GM12878 (cell line): ENCODE results near the gene QPCT. TPM values are rescaled to one million over a fixed set of nuclear protein-coding genes. Genes with fewer than 3 reads are reported as not detected.

Experiments
- ASH2L ChIP-seq: fragments of 300-600, 200-600 bp; sonication (generic); IDR thresholded peaks from 2 replicates; pipeline ENCODE4 v1.6.1; 2017; ENCODE audit warnings: low read depth, mild to moderate bottlenecking, borderline replicate concordance
- ATF7 ChIP-seq: fragments of 450-650 bp; IDR thresholded peaks from 2 replicates; pipeline ENCODE4 v1.6.1; 2016; ENCODE audit warnings: low read depth, mild to moderate bottlenecking
- BRCA1 ChIP-seq: IDR thresholded peaks from 2 replicates; pipeline ENCODE4 v1.6.1; 2011; ENCODE audit warnings: low read depth, low read length, improper control_type of control experiment
- CEBPB ChIP-seq, 2 experiments: fragments of 150-350 bp in 1 of 2; IDR thresholded peaks; 2 replicates each; pipeline ENCODE4 v1.6.1; 2012 to 2014; ENCODE audit warnings: low read depth in 2 of 2, low read length in 2 of 2, borderline replicate concordance in 1 of 2, inconsistent platforms in 1 of 2
- CREB1 ChIP-seq: IDR thresholded peaks from 2 replicates; pipeline ENCODE4 v1.6.1; 2012; ENCODE audit warnings: low read depth, mild to moderate bottlenecking, inconsistent platforms
- FOXK2 ChIP-seq: fragments of 450-650 bp; IDR thresholded peaks from 2 replicates; pipeline ENCODE4 v1.6.1; 2017; ENCODE audit warnings: mild to moderate bottlenecking, moderate library complexity
- KDM1A ChIP-seq: fragments of 200-600 bp; sonication (generic); IDR thresholded peaks from 2 replicates; pipeline ENCODE4 v1.6.1; 2016; ENCODE audit warnings: borderline replicate concordance
- MTA3 ChIP-seq: IDR thresholded peaks from 2 replicates; pipeline ENCODE4 v1.6.1; 2012; ENCODE audit warnings: low read length, inconsistent platforms, borderline replicate concordance
- NFYA ChIP-seq: IDR thresholded peaks from 2 replicates; pipeline ENCODE4 v1.6.1; 2011; ENCODE audit warnings: low read depth, mild to moderate bottlenecking, low read length, improper control_type of control experiment, borderline replicate concordance
- NR2C1 ChIP-seq: fragments of 450-650 bp; IDR thresholded peaks from 2 replicates; pipeline ENCODE4 v1.6.1; 2017; ENCODE audit warnings: antibody characterized with exemption, mild to moderate bottlenecking, moderate library complexity
- NR2F1 ChIP-seq: fragments of 450-650 bp; conservative IDR thresholded peaks from 2 replicates; pipeline ENCODE4 v1.6.1; 2017; ENCODE audit warnings: mild to moderate bottlenecking
- POU2F2 ChIP-seq: IDR thresholded peaks from 3 replicates; pipeline ENCODE4 v1.6.1; 2011; ENCODE audit warnings: low read depth, mild to moderate bottlenecking, low read length, borderline replicate concordance
- RELA ChIP-seq: fragments of 450-650 bp; IDR thresholded peaks from 2 replicates; pipeline ENCODE4 v1.8.0; 2014; ENCODE audit warnings: borderline replicate concordance; ENCODE audit not compliant: partially characterized antibody
- STAT1 ChIP-seq: fragments of 450-650 bp; conservative IDR thresholded peaks from 2 replicates; pipeline ENCODE4 v1.6.1; 2014; ENCODE audit warnings: antibody characterized with exemption, mild to moderate bottlenecking
- YY1 ChIP-seq: IDR thresholded peaks from 2 replicates; pipeline ENCODE4 v1.6.1; 2011; ENCODE audit warnings: low read depth, mild to moderate bottlenecking, low read length
- ZSCAN29 ChIP-seq: fragments of 450-650 bp; IDR thresholded peaks from 2 replicates; pipeline ENCODE4 v1.6.1; 2017; ENCODE audit warnings: mild to moderate bottlenecking, moderate library complexity
- polyA plus RNA-seq, 11 experiments: library from polyadenylated mRNA; depleted of rRNA in 4 of 11; unstranded in 6 of 11; stranded (reverse) in 5 of 11; fragments of >200 nt; fragmentation: Nextera tagmentation in 4 of 11; fragmentation: Illumina TruSeq in 1 of 11; extraction: Ambion mirVana in 4 of 11; extraction: Trizol in 1 of 11; gene quantifications; 1 replicate in 1 of 11; 2 replicates in 10 of 11; pipeline versions ENCODE4 v1.2.1 to v1.2.3, GENCODE V29; 2011 to 2016; ENCODE audit warnings: inconsistent platforms in 2 of 11, missing spikeins in 2 of 11, low read depth in 1 of 11
- total RNA-seq, 4 experiments: library from RNA; depleted of rRNA in 3 of 4; stranded (reverse); fragments of >200 nt in 3 of 4; fragmentation: Illumina TruSeq in 1 of 4; extraction: Trizol in 1 of 4; gene quantifications; 2 replicates each; pipeline versions ENCODE4 v1.2.1 to v1.2.3, GENCODE V29; 2013 to 2021
- TF ChIP-seq, protein P1 (sequence below): fragments of 150-350 bp; IDR thresholded peaks from 2 replicates; pipeline ENCODE4 v1.6.1; 2016; ENCODE audit warnings: low read depth, low read length
- TF ChIP-seq, protein P2 (sequence below): fragments of 450-650 bp; IDR thresholded peaks from 2 replicates; pipeline ENCODE4 v1.6.1; 2017; ENCODE audit warnings: low read depth, mild to moderate bottlenecking, moderate library complexity
- TF ChIP-seq, protein P3 (sequence below): fragments of 450-650 bp; IDR thresholded peaks from 2 replicates; pipeline ENCODE4 v1.6.1; 2016; ENCODE audit warnings: mild to moderate bottlenecking
- TF ChIP-seq, protein P4 (sequence below): IDR thresholded peaks from 2 replicates; pipeline ENCODE4 v1.6.1; 2012; ENCODE audit warnings: low read depth, low read length, improper control_type of control experiment
- TF ChIP-seq, protein P5 (sequence below): fragments of 450-650 bp; conservative IDR thresholded peaks from 2 replicates; pipeline ENCODE4 v1.6.1; 2017; ENCODE audit warnings: mild to moderate bottlenecking, moderate library complexity

The QPCT gene
- total and polyA plus RNA-seq, 10 of the 15 experiments (the other 5 are each of a cell fraction or from before 2014, with no cell fraction given) = 0.14 to 0.86 (median 0.18) TPM; not detected in 1

DNA sequence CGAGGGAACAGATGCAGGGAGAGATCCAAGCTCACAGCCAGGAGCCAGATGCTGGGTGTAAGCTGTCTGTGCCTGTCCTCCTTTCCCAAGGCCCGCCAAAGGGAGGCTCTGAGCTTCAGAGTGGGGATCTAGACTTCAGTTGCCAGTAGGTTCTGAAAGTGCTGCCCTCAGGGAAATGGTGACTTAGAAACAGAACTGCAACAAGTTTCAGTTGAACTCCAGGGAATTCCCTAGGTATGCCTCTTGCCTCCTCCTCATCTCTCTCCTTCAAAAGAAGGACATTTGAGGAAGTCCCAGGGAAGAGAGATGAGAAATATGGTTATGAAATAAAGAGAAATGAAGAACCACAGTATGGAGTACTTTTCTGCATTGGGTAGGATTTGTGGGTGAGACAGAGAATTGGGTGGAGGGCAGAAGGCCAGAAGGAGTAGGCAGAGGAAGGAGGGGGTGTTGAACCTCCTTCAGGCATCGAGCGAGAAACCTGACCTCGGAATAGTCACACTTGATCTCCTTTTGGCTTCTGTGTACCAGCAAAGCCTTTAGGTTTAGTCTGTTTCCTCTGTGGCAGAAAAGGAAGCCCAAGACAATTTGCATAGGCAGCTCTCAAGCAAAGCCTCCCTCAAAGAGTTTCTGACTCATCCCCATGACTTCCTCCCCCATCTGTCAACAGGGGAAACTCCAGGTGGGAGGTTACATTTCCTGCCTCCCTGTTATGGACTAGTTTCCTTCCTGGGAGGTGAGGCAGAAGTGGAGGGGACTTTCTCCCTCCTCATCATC lies 45.7 kb downstream of the QPCT start (continued):
- TF ChIP-seq, protein P1, sequence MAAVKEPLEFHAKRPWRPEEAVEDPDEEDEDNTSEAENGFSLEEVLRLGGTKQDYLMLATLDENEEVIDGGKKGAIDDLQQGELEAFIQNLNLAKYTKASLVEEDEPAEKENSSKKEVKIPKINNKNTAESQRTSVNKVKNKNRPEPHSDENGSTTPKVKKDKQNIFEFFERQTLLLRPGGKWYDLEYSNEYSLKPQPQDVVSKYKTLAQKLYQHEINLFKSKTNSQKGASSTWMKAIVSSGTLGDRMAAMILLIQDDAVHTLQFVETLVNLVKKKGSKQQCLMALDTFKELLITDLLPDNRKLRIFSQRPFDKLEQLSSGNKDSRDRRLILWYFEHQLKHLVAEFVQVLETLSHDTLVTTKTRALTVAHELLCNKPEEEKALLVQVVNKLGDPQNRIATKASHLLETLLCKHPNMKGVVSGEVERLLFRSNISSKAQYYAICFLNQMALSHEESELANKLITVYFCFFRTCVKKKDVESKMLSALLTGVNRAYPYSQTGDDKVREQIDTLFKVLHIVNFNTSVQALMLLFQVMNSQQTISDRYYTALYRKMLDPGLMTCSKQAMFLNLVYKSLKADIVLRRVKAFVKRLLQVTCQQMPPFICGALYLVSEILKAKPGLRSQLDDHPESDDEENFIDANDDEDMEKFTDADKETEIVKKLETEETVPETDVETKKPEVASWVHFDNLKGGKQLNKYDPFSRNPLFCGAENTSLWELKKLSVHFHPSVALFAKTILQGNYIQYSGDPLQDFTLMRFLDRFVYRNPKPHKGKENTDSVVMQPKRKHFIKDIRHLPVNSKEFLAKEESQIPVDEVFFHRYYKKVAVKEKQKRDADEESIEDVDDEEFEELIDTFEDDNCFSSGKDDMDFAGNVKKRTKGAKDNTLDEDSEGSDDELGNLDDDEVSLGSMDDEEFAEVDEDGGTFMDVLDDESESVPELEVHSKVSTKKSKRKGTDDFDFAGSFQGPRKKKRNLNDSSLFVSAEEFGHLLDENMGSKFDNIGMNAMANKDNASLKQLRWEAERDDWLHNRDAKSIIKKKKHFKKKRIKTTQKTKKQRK = no peak
- TF ChIP-seq RELA = peak; percentile 91
- 0 out of 2 replicates have a peak, but pooled peaks have one; percentile 36 for TF ChIP-seq YY1
- no peak for TF ChIP-seq NR2C1
- peak; percentile 93 for TF ChIP-seq MTA3
- peak; percentile 52 for TF ChIP-seq FOXK2
- TF ChIP-seq NR2F1 = peak; percentile 77
- TF ChIP-seq, protein P2, sequence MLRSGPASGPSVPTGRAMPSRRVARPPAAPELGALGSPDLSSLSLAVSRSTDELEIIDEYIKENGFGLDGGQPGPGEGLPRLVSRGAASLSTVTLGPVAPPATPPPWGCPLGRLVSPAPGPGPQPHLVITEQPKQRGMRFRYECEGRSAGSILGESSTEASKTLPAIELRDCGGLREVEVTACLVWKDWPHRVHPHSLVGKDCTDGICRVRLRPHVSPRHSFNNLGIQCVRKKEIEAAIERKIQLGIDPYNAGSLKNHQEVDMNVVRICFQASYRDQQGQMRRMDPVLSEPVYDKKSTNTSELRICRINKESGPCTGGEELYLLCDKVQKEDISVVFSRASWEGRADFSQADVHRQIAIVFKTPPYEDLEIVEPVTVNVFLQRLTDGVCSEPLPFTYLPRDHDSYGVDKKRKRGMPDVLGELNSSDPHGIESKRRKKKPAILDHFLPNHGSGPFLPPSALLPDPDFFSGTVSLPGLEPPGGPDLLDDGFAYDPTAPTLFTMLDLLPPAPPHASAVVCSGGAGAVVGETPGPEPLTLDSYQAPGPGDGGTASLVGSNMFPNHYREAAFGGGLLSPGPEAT = peak; percentile 91
- no peak for TF ChIP-seq KDM1A
- TF ChIP-seq CREB1 = no peak; the same call in 1 of the 2 replicates
- TF ChIP-seq BRCA1 = no peak
- no peak for TF ChIP-seq ASH2L
- TF ChIP-seq CEBPB (IDR thresholded peaks at IDR 0.05; ENCODE audit: borderline replicate concordance in 1 of 2, low read depth in 2 of 2, low read length in 2 of 2) = peak in 1 of 2 experiments; percentile 87; a peak in 2 of 4 replicates
- TF ChIP-seq, protein P3, sequence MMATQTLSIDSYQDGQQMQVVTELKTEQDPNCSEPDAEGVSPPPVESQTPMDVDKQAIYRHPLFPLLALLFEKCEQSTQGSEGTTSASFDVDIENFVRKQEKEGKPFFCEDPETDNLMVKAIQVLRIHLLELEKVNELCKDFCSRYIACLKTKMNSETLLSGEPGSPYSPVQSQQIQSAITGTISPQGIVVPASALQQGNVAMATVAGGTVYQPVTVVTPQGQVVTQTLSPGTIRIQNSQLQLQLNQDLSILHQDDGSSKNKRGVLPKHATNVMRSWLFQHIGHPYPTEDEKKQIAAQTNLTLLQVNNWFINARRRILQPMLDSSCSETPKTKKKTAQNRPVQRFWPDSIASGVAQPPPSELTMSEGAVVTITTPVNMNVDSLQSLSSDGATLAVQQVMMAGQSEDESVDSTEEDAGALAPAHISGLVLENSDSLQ = no peak; the same call in 1 of the 2 replicates
- TF ChIP-seq NFYA = no peak
- TF ChIP-seq ATF7 = peak; percentile 64
- TF ChIP-seq ZSCAN29 = 0 out of 2 replicates have a peak, but pooled peaks have one; percentile 12
- TF ChIP-seq, protein P4, sequence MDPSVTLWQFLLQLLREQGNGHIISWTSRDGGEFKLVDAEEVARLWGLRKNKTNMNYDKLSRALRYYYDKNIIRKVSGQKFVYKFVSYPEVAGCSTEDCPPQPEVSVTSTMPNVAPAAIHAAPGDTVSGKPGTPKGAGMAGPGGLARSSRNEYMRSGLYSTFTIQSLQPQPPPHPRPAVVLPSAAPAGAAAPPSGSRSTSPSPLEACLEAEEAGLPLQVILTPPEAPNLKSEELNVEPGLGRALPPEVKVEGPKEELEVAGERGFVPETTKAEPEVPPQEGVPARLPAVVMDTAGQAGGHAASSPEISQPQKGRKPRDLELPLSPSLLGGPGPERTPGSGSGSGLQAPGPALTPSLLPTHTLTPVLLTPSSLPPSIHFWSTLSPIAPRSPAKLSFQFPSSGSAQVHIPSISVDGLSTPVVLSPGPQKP = peak; percentile 40; the same call in 1 of the 2 replicates
- TF ChIP-seq, protein P5, sequence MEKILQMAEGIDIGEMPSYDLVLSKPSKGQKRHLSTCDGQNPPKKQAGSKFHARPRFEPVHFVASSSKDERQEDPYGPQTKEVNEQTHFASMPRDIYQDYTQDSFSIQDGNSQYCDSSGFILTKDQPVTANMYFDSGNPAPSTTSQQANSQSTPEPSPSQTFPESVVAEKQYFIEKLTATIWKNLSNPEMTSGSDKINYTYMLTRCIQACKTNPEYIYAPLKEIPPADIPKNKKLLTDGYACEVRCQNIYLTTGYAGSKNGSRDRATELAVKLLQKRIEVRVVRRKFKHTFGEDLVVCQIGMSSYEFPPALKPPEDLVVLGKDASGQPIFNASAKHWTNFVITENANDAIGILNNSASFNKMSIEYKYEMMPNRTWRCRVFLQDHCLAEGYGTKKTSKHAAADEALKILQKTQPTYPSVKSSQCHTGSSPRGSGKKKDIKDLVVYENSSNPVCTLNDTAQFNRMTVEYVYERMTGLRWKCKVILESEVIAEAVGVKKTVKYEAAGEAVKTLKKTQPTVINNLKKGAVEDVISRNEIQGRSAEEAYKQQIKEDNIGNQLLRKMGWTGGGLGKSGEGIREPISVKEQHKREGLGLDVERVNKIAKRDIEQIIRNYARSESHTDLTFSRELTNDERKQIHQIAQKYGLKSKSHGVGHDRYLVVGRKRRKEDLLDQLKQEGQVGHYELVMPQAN = no peak
- TF ChIP-seq POU2F2 = peak; percentile 100
- TF ChIP-seq STAT1 = 0 out of 2 replicates have a peak, but pooled peaks have one; percentile 54
